Measurements from ENCODE around the gene C9orf50. TPM values are rescaled to one million over a fixed set of nuclear protein-coding genes. Genes with fewer than 3 reads are reported as not detected.
A peak's percentile ranks its signal among the peaks of the same experiment; 100 is the strongest.

The C9orf50 gene
- total RNA-seq, 1 experiment from 2014 or later = not detected

- Histone ChIP-seq H3K4me3 (ENCODE audit: low read depth, low read length) (no peak overlapping the region), H3K27me3 (replicated peaks; ENCODE audit: control insufficient read depth, insufficient read depth, low read length) (no peaks in the 10 kb centered on the region), H3K4me1 (peaks cover 7% of the 10 kb centered on the region; the same call in 1 of the 2 replicates), H3K9me3 (no peaks in the 10 kb centered on the region), H3K36me3 (ENCODE audit: control insufficient read depth, insufficient read depth, low read length) (no peaks in the 10 kb centered on the region)
- intact Hi-C loops (cut with micrococcal nuclease; ENCODE audit: unreplicated experiment) = loop anchor here (10.0 kb wide), 1 partner anchor 439 kb away; the partner anchor contains the start of gene IER5L
- ChIA-PET CTCF (interaction anchor here (0.5 to 1.4 kb wide), 2 partner anchors 11 to 549 kb away, joined by 3 to 7 read pairs; no protein-coding TSS in a partner anchor), POLR2A (no interaction called here)
- no TSS peak for BruUV-seq (replicated peaks)
- Mint-ChIP-seq H3K27ac (ENCODE audit: unreplicated experiment) (no peak overlapping the region), H3K9me3 (ENCODE audit: unreplicated experiment) (peaks cover 7% of the 10 kb centered on the region), H3K4me3 (ENCODE audit: unreplicated experiment) (no peak overlapping the region), H3K27me3 (ENCODE audit: insufficient read depth, unreplicated experiment) (peaks cover 3% of the 10 kb centered on the region), H3K4me1 (ENCODE audit: low read depth, unreplicated experiment) (no peaks in the 10 kb centered on the region), H3K36me3 (ENCODE audit: insufficient read depth, unreplicated experiment) (no peaks in the 10 kb centered on the region)
- TF ChIP-seq CTCF (IDR thresholded peaks at IDR 0.05; ENCODE audit: insufficient read depth in 1 of 2, low read depth in 1 of 2, low read length in 1 of 2, severe bottlenecking in 1 of 2, unreplicated experiment in 1 of 2) = no peak
- DNase-seq = no peak
These were observed 7.3 kb downstream of the C9orf50 start for GRCh38 chr9:129613520-129614175.

- CTCF ChIA-PET = no interaction called here
- DNase-seq = peak in 1 of 2 experiments; percentile 38
- Mint-ChIP-seq H3K36me3 (ENCODE audit: insufficient read depth, unreplicated experiment) (no peaks in the 10 kb centered on the region), H3K4me1 (ENCODE audit: low read depth, unreplicated experiment) (no peaks in the 10 kb centered on the region), H3K27me3 (ENCODE audit: insufficient read depth, unreplicated experiment) (no peaks in the 10 kb centered on the region), H3K27ac (ENCODE audit: unreplicated experiment) (no peak overlapping the region), H3K4me3 (ENCODE audit: unreplicated experiment) (no peak overlapping the region), H3K9me3 (ENCODE audit: unreplicated experiment) (peaks cover under 1% of the 10 kb centered on the region)
- no peak for TF ChIP-seq CTCF (IDR thresholded peaks at IDR 0.05; ENCODE audit: insufficient read depth in 1 of 2, low read depth in 1 of 2, low read length in 1 of 2, severe bottlenecking in 1 of 2, unreplicated experiment in 1 of 2)
- Histone ChIP-seq H3K4me3 (ENCODE audit: low read depth, low read length) (no peak overlapping the region), H3K27me3 (replicated peaks; ENCODE audit: control insufficient read depth, insufficient read depth, low read length) (no peaks in the 10 kb centered on the region), H3K36me3 (ENCODE audit: control insufficient read depth, insufficient read depth, low read length) (no peaks in the 10 kb centered on the region), H3K4me1 (peaks cover 7% of the 10 kb centered on the region; the same call in 1 of the 2 replicates), H3K9me3 (no peaks in the 10 kb centered on the region)
- POLR2A ChIA-PET = no interaction called here
- intact Hi-C loops (cut with micrococcal nuclease; ENCODE audit: unreplicated experiment) = loop anchor here (10.0 kb wide), 1 partner anchor 438 kb away; the partner anchor contains the start of gene IER5L
- no TSS peak for BruUV-seq (replicated peaks)
These were observed 7.9 kb downstream of the C9orf50 start for GRCh38 chr9:129612815-129613519.

GRCh38 chr9:129612123-129612522, 8.8 kb downstream of the C9orf50 start:
- intact Hi-C loops (cut with micrococcal nuclease; ENCODE audit: unreplicated experiment) = loop anchor here (10.0 kb wide), 1 partner anchor 437 kb away; the partner anchor contains the start of gene IER5L
- BruUV-seq (replicated peaks) = no TSS peak
- DNase-seq = no peak
- H3K4me3 ChIP-seq (ENCODE audit: low read depth, low read length) = no peak overlapping the region
- Mint-ChIP-seq H3K36me3 (ENCODE audit: insufficient read depth, unreplicated experiment) (peaks cover 5% of the 10 kb centered on the region), H3K4me3 (ENCODE audit: unreplicated experiment) (no peak overlapping the region), H3K27ac (ENCODE audit: unreplicated experiment) (no peak overlapping the region), H3K4me1 (ENCODE audit: low read depth, unreplicated experiment) (peaks cover 7% of the 10 kb centered on the region), H3K27me3 (ENCODE audit: insufficient read depth, unreplicated experiment) (no peaks in the 10 kb centered on the region), H3K9me3 (ENCODE audit: unreplicated experiment) (no peaks in the 10 kb centered on the region)
- H3K27me3 ChIP-seq (replicated peaks; ENCODE audit: control insufficient read depth, insufficient read depth, low read length) = no peaks in the 10 kb centered on the region
- ChIA-PET POLR2A (no interaction called here), CTCF (interaction anchor here (1.2 to 1.8 kb wide), 3 partner anchors 14 to 480 kb away, joined by 3 to 12 read pairs (median 5); partner anchors contain the start of gene NTMT1)
- peak in 1 of 2 experiments; percentile 2 for TF ChIP-seq CTCF (IDR thresholded peaks at IDR 0.05; ENCODE audit: insufficient read depth in 1 of 2, low read depth in 1 of 2, low read length in 1 of 2, severe bottlenecking in 1 of 2, unreplicated experiment in 1 of 2)
- H3K36me3 ChIP-seq (ENCODE audit: control insufficient read depth, insufficient read depth, low read length) = no peaks in the 10 kb centered on the region
- peaks cover 14% of the 10 kb centered on the region; the same call in 1 of the 2 replicates for H3K4me1 ChIP-seq
- no peaks in the 10 kb centered on the region for H3K9me3 ChIP-seq
